Body of pancreas (tissue), 4 donors: ENCODE results near the gene BTC. TPM values are rescaled to one million over a fixed set of nuclear protein-coding genes. Genes with fewer than 3 reads are reported as not detected.

Experiments
- ATAC-seq: fragments of 150-250 bp; one replicate; pipeline ENCODE4 v1.9.1; 2016
- DNase-seq, 4 donors: peaks; one replicate each; pipeline ENCODE4 v3.0.0-alpha.2; 2019
- H3K27ac ChIP-seq, 4 donors: fragments of 200-600 bp; sonication (generic); 1 replicate in 3 of 4; 2 replicates in 1 of 4; pipeline versions ENCODE4 v1.5.1 to v1.6.1; 2016 to 2019; ENCODE audit warnings: mild to moderate bottlenecking in 1 of 4, mixed read lengths in 1 of 4, moderate library complexity in 1 of 4
- H3K27me3 ChIP-seq, 2 donors: fragments of 200-600 bp; sonication (generic); one replicate each; pipeline ENCODE4 v1.6.0; 2016; ENCODE audit warnings: mild to moderate bottlenecking in 1 of 2
- H3K36me3 ChIP-seq, 2 donors: fragments of 200-600 bp; sonication (generic); replicated peaks in 1 of 2; 2 replicates each; pipeline ENCODE4 v1.5.1; 2016; ENCODE audit warnings: low read depth in 2 of 2; ENCODE audit not compliant: insufficient read depth in 1 of 2
- H3K4me1 ChIP-seq: fragments of 200-600 bp; sonication (generic); one replicate; pipeline ENCODE4 v1.6.0; 2016
- H3K4me3 ChIP-seq, 2 donors: fragments of 200-600 bp; sonication (generic); 1 replicate in 1 of 2; 2 replicates in 1 of 2; pipeline ENCODE4 v1.5.1; 2016 to 2019
- H3K9me3 ChIP-seq, 3 donors: fragments of 200-600 bp; sonication (generic); 1 replicate in 2 of 3; 2 replicates in 1 of 3; pipeline ENCODE4 v1.5.1; 2016
- CTCF ChIP-seq, 7 experiments: fragments of 450-650 bp in 4 of 7; fragments of 200-600 bp in 3 of 7; sonication (generic) in 3 of 7; IDR thresholded peaks; one replicate each; pipeline ENCODE4 v1.5.1; 2016 to 2019; ENCODE audit warnings: antibody characterized with exemption in 7 of 7
- POLR2A ChIP-seq, 3 donors: fragments of 450-650 bp; IDR thresholded peaks; one replicate each; pipeline ENCODE4 v1.6.1; 2016; ENCODE audit warnings: antibody characterized with exemption in 3 of 3, mild to moderate bottlenecking in 2 of 3
- WGBS, 2 donors: methylation state at CpG; one replicate each; pipeline ENCODE4 v1.1.5; 2017; 5-methylcytosine and 5-hydroxymethylcytosine counted together
- intact Hi-C: fragments of 100-400 bp; cut with DNase I; formaldehyde crosslinking; loops from one replicate; pipeline ENCODE4 v1.15.1; 2023
- total RNA-seq, 2 donors: library from RNA; depleted of rRNA; stranded (reverse); fragments of >200 nt; gene quantifications; one replicate each; pipeline ENCODE4 v1.1.0, GENCODE V29; 2016

The BTC gene, protein sequence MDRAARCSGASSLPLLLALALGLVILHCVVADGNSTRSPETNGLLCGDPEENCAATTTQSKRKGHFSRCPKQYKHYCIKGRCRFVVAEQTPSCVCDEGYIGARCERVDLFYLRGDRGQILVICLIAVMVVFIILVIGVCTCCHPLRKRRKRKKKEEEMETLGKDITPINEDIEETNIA
- 1 to 10 TPM; 1.8 to 3.6 TPM for total RNA-seq

DNA sequence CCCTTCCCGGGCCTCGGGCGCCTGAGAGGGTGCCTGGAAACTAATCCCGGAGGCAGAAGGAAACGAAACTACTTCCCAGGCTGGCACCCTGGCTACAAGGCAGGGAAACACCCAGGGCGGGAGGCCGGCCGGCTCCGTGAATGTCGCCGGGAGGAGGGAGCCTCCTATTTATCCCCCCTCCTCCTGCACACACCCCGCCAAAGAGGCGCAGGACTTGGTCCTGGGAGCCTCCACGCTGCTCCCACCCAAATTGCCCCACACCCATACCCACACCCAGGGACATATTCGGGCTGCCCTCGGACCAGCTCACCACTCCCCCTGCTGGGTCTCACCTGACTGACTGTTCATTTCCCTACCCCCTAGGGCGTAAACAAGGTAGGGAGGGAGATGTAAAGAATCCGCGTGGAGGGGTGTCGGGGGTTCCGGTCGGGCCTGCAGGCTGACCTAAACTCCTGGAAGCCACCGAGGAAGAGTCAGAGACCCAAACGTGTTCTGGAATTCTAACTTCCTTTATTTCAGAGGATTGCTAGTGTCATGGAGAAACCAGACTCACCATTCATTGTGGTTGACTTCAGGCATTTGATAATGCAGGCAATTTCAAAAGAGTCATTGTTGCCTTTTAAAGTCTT is at the start of gene BTC:
TSS of gene BTC (minus strand) at position 142 of the 629 bp plus-strand sequence. CDS start 198 bp downstream, outside the sequence.
- TF ChIP-seq CTCF (IDR thresholded peaks at IDR 0.05) (peak; percentile 32 to 81 (median 64)), POLR2A (IDR thresholded peaks at IDR 0.05) (peak; percentile 27 to 81 (median 72))
- DNase-seq = peak; percentile 77 to 89 (median 78)
- Histone ChIP-seq H3K9me3 (no peaks in the 10 kb centered on the region), H3K4me3 (peak within 1 kb of the TSS; percentile 11 to 35), H3K4me1 (peaks cover 10% of the 10 kb centered on the region), H3K27ac (peak within 1 kb of the TSS; percentile 79 to 98 (median 96)), H3K27me3 (no peaks in the 10 kb centered on the region), H3K36me3 (no peaks in the 10 kb centered on the region)
- intact Hi-C loops = no loop called here
- WGBS, 2 donors = 1% methylated on average over 10 to 24 of the region's 24 CpGs
- ATAC-seq = peak; percentile 89

DNA sequence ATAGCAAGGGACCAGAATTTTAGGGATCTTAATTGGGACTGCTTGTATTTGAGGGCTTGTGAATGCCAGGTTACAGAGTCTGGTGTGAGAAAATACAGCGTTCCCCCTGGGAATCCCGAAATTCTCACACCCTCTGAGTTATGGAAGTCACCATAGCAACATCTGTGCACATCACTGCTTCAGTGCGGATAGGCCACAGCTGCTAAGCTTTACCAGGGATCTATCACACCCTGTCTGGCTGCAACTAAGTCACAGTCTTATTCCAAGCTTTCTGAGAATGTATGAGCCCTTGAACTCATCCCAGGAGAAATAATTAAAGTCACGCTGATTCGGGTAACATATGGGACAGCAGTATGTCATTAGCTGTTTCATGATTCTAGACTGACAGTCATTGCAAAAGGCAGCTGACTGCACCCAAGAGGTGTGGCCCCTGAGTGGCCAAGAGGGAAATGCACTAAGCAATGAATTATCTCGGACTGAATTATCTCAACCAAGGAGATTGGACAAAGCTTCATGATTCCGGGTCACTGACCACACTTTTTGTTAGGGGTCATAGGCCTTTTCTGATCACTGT is 46.7 kb upstream of the BTC start:
- WGBS, 2 donors = 67 to 70% methylated on average over 7 of the region's 7 CpGs
- Histone ChIP-seq H3K4me3 (no peak overlapping the region), H3K9me3 (no peaks in the 10 kb centered on the region), H3K27me3 (no peaks in the 10 kb centered on the region), H3K4me1 (no peaks in the 10 kb centered on the region), H3K27ac (no peak overlapping the region), H3K36me3 (no peaks in the 10 kb centered on the region)
- TF ChIP-seq POLR2A (IDR thresholded peaks at IDR 0.05) (no peak), CTCF (IDR thresholded peaks at IDR 0.05) (no peak)
- ATAC-seq (no peak), DNase-seq (no peak)
- intact Hi-C loops = no loop called here

- ATAC-seq (no peak), DNase-seq (no peak)
- H3K27me3 ChIP-seq = no peaks in the 10 kb centered on the region
- H3K4me3 ChIP-seq = no peak overlapping the region
- H3K27ac ChIP-seq = no peak overlapping the region
- no peaks in the 10 kb centered on the region for H3K9me3 ChIP-seq
- H3K36me3 ChIP-seq = no peaks in the 10 kb centered on the region
- H3K4me1 ChIP-seq = no peaks in the 10 kb centered on the region
- intact Hi-C loops = no loop called here
- TF ChIP-seq POLR2A (IDR thresholded peaks at IDR 0.05) = no peak
- no peak for TF ChIP-seq CTCF (IDR thresholded peaks at IDR 0.05)
- WGBS, 2 donors = 77 to 86% methylated on average over 4 of the region's 4 CpGs
These were observed 44.5 kb upstream of the BTC start for GRCh38 chr4:74838746-74839370.

DNA sequence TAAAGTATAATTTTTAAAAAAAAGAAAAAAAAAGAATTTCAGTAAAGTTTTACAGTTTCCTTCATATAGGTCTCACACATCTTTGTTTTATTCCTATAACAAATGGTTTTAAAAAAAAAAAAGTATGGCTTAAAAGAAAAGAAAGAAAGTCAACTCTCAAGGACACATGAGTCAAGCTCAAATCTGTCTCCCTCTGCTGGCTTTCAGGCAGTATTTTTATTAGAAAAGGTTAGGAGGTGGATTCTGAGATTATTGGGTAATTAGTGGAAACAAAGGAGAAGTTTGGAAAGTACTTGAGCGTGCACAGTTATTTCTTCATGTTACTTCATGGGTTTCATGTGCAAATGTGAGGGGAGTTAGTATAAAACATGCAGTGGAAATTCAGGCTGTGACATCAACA is 36.6 kb upstream of the BTC start:
- Histone ChIP-seq H3K4me1 (no peaks in the 10 kb centered on the region), H3K36me3 (no peaks in the 10 kb centered on the region), H3K9me3 (peaks cover 0 to 3% (median 0%) of the 10 kb centered on the region in 3 donors), H3K27me3 (no peaks in the 10 kb centered on the region), H3K27ac (no peak overlapping the region), H3K4me3 (no peak overlapping the region)
- WGBS, 2 donors = 82 to 90% methylated on average over 1 of the region's 1 CpG
- TF ChIP-seq POLR2A (IDR thresholded peaks at IDR 0.05) (no peak), CTCF (IDR thresholded peaks at IDR 0.05) (peak in 2 of 7 experiments; percentile 4 to 6)
- intact Hi-C loops = no loop called here
- DNase-seq (no peak), ATAC-seq (no peak)
